Measurements from ENCODE around the gene PTPRCAP.

DNA sequence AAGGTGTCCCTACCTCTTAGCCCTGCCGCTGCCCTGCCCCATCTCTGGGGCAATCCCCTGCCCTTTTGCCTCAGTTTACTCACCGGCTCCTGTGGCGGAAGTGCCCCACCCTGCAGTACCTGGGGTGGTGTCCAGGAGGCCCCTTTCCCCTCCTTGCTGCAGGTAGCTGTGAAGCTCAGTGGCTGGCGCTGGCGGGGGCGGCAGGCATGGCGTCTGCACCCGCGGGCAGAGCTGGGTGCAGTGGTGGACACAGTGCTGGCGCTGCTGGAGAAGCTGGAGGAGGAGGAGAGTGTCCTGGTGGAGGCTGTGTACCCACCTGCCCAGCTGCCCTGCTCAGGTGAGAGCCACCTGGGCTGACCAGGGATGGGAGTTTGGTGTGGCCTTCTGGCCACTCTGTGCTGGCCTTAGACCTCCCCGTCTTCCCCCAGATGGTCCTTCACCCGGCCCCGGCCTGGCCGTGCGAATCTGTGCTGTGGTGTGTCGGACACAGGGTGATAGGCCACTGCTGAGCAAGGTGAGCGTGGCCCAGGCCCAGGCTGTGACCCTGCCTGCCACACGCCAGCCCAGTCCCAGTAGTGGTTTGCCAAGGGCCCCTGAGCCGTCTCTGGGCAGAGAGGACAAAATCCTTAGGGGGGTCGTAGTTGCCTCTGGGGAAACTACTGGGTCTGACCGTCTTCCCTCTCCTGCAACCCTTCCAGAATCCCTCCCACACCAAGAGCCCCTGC lies 18.0 kb downstream of the PTPRCAP start:
- TF ChIP-seq POLR2AphosphoS5 (IDR thresholded peaks at IDR 0.05; ENCODE audit: control insufficient read depth, insufficient read depth, low read depth, low read length) (no peak), ZBTB7A (IDR thresholded peaks at IDR 0.05; ENCODE audit: borderline replicate concordance, control insufficient read depth, low read depth, low read length) (no peak), TAF1 (IDR thresholded peaks at IDR 0.05; ENCODE audit: control insufficient read depth, extremely low read depth, insufficient read depth, low read length, severe bottlenecking) (no peak), ESRRA (IDR thresholded peaks at IDR 0.05; ENCODE audit: borderline replicate concordance, low read depth) (no peak), GATA2 (CRISPR knock-in tag; IDR thresholded peaks at IDR 0.05) (no peak), EP300 (IDR thresholded peaks at IDR 0.05; ENCODE audit: low read length) (no peak), FOXK1 (CRISPR knock-in tag; IDR thresholded peaks at IDR 0.05; ENCODE audit: borderline replicate concordance) (no peak), MED1 (CRISPR knock-in tag; IDR thresholded peaks at IDR 0.05; ENCODE audit: borderline replicate concordance) (no peak), CREB1 (IDR thresholded peaks at IDR 0.05) (no peak), CREB1 (CRISPR knock-in tag; IDR thresholded peaks at IDR 0.05) (no peak), HMG20B (CRISPR knock-in tag; IDR thresholded peaks at IDR 0.05) (no peak)
- TF ChIP-seq, protein P1, sequence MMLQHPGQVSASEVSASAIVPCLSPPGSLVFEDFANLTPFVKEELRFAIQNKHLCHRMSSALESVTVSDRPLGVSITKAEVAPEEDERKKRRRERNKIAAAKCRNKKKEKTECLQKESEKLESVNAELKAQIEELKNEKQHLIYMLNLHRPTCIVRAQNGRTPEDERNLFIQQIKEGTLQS (IDR thresholded peaks at IDR 0.05): no peak
- TF ChIP-seq, protein P1 (CRISPR knock-in tag; conservative IDR thresholded peaks at IDR 0.05): no peak
- TF ChIP-seq, protein P2, sequence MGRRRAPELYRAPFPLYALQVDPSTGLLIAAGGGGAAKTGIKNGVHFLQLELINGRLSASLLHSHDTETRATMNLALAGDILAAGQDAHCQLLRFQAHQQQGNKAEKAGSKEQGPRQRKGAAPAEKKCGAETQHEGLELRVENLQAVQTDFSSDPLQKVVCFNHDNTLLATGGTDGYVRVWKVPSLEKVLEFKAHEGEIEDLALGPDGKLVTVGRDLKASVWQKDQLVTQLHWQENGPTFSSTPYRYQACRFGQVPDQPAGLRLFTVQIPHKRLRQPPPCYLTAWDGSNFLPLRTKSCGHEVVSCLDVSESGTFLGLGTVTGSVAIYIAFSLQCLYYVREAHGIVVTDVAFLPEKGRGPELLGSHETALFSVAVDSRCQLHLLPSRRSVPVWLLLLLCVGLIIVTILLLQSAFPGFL (CRISPR knock-in tag; IDR thresholded peaks at IDR 0.05): no peak
- TF ChIP-seq, protein P3, sequence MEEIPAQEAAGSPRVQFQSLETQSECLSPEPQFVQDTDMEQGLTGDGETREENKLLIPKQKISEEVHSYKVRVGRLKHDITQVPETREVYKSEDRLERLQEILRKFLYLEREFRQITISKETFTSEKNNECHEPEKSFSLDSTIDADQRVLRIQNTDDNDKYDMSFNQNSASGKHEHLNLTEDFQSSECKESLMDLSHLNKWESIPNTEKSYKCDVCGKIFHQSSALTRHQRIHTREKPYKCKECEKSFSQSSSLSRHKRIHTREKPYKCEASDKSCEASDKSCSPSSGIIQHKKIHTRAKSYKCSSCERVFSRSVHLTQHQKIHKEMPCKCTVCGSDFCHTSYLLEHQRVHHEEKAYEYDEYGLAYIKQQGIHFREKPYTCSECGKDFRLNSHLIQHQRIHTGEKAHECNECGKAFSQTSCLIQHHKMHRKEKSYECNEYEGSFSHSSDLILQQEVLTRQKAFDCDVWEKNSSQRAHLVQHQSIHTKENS (CRISPR knock-in tag; IDR thresholded peaks at IDR 0.05): no peak
